ENCODE measurements around the gene FRMPD1. TPM values are rescaled to one million over a fixed set of nuclear protein-coding genes. Genes with fewer than 3 reads are reported as not detected.

Gene FRMPD1
- total and polyA plus RNA-seq, 4 experiments from 2014 or later: not detected

- DNase-seq: no peak
- no peaks in the 10 kb centered on the region for H3K9me3 ChIP-seq (ENCODE audit: control insufficient read depth in 1 of 2, low read length in 2 of 2)
- H3K27me3 Mint-ChIP-seq: peaks cover 18 to 28% of the 10 kb centered on the region in 2 donors
- no peaks in the 10 kb centered on the region for H3K4me1 Mint-ChIP-seq
- no peak overlapping the region for H3K4me3 ChIP-seq (ENCODE audit: low read length in 2 of 2)
- H3K27me3 ChIP-seq (ENCODE audit: insufficient read depth, low read length): no peaks in the 10 kb centered on the region
- intact Hi-C loops (cut with micrococcal nuclease): no loop called here
- H3K27ac ChIP-seq (ENCODE audit: low read depth, low read length): no peak overlapping the region
- no peaks in the 10 kb centered on the region for H3K36me3 ChIP-seq (ENCODE audit: insufficient read depth, low read length)
- H3K27ac Mint-ChIP-seq: no peak overlapping the region
- no peaks in the 10 kb centered on the region for H3K4me1 ChIP-seq (ENCODE audit: insufficient read depth, low read length)
- H3K36me3 Mint-ChIP-seq: no peaks in the 10 kb centered on the region
- H3K4me3 Mint-ChIP-seq: no peak overlapping the region
- ChIA-PET CTCF (ENCODE audit: partially characterized antibody) (no interaction called here), POLR2A (ENCODE audit: partially characterized antibody) (no interaction called here)
- H3K9me3 Mint-ChIP-seq: peaks cover 0 to 3% (median 0%) of the 10 kb centered on the region in 8 donors
Measured at GRCh38 chr9:37679649-37680402, 29.1 kb downstream of the FRMPD1 start.

GRCh38 chr9:37682951-37683350 lies 32.2 kb downstream of the FRMPD1 start:
- Mint-ChIP-seq H3K4me1 (no peaks in the 10 kb centered on the region), H3K36me3 (no peaks in the 10 kb centered on the region), H3K9me3 (peaks cover 0 to 3% (median 0%) of the 10 kb centered on the region in 8 donors), H3K27ac (no peak overlapping the region), H3K27me3 (peaks cover 22 to 34% of the 10 kb centered on the region in 2 donors), H3K4me3 (no peak overlapping the region)
- ChIA-PET POLR2A (ENCODE audit: partially characterized antibody) (no interaction called here), CTCF (ENCODE audit: partially characterized antibody) (no interaction called here)
- H3K9me3 ChIP-seq (ENCODE audit: control insufficient read depth in 1 of 2, low read length in 2 of 2): no peaks in the 10 kb centered on the region
- H3K4me3 ChIP-seq (ENCODE audit: low read length in 2 of 2): no peak overlapping the region
- H3K36me3 ChIP-seq (ENCODE audit: insufficient read depth, low read length): no peaks in the 10 kb centered on the region
- intact Hi-C loops (cut with micrococcal nuclease): no loop called here
- H3K4me1 ChIP-seq (ENCODE audit: insufficient read depth, low read length): no peaks in the 10 kb centered on the region
- H3K27me3 ChIP-seq (ENCODE audit: insufficient read depth, low read length): peaks cover 4% of the 10 kb centered on the region
- no peak overlapping the region for H3K27ac ChIP-seq (ENCODE audit: low read depth, low read length)
- no peak for DNase-seq

- Mint-ChIP-seq H3K27ac (no peak overlapping the region), H3K4me1 (no peaks in the 10 kb centered on the region), H3K9me3 (peaks cover 0 to 3% (median 0%) of the 10 kb centered on the region in 8 donors), H3K27me3 (peaks cover 22 to 34% of the 10 kb centered on the region in 2 donors), H3K36me3 (no peaks in the 10 kb centered on the region), H3K4me3 (no peak overlapping the region)
- Histone ChIP-seq H3K4me1 (ENCODE audit: insufficient read depth, low read length) (no peaks in the 10 kb centered on the region), H3K27me3 (ENCODE audit: insufficient read depth, low read length) (peaks cover 4% of the 10 kb centered on the region), H3K27ac (ENCODE audit: low read depth, low read length) (no peak overlapping the region), H3K9me3 (ENCODE audit: control insufficient read depth in 1 of 2, low read length in 2 of 2) (no peaks in the 10 kb centered on the region), H3K36me3 (ENCODE audit: insufficient read depth, low read length) (no peaks in the 10 kb centered on the region), H3K4me3 (ENCODE audit: low read length in 2 of 2) (no peak overlapping the region)
- CTCF ChIA-PET (ENCODE audit: partially characterized antibody): no interaction called here
- intact Hi-C loops (cut with micrococcal nuclease): no loop called here
- POLR2A ChIA-PET (ENCODE audit: partially characterized antibody): no interaction called here
- no peak for DNase-seq
Measured at GRCh38 chr9:37683531-37684371, 33.0 kb downstream of the FRMPD1 start.

DNA sequence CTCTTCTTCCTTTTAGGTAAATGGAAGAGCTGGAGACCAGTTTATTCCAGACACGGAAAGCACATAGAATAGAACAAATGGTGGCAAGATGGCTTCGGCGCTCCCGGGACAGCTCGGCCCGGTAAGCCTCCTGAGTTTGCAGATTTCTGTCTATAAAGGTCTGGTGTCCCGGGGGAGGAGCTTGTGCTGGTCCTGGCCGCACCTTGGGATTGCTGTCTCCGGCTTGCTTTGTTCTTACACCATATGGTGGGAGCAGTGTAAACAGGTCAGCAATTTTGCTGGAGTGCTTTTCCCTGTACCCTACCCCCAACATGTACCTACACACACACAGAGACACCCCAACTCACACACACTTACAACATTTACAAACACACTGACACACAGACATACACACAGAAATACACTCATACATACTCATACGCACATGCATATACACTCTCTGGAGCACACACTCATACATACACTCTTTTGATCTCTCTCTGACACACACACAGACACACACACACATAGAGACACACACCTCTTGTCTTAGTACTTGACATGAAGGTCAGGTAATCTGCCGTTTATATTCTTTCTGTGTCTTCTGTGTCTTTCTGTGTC lies 42.0 kb downstream of the FRMPD1 start:
- no peak for DNase-seq
- H3K9me3 Mint-ChIP-seq: peaks cover 0 to 4% (median 0%) of the 10 kb centered on the region in 8 donors
- Histone ChIP-seq H3K36me3 (ENCODE audit: insufficient read depth, low read length) (no peaks in the 10 kb centered on the region), H3K9me3 (ENCODE audit: control insufficient read depth in 1 of 2, low read length in 2 of 2) (no peaks in the 10 kb centered on the region), H3K27me3 (ENCODE audit: insufficient read depth, low read length) (peaks cover 4% of the 10 kb centered on the region), H3K4me1 (ENCODE audit: insufficient read depth, low read length) (no peaks in the 10 kb centered on the region), H3K4me3 (ENCODE audit: low read length in 2 of 2) (no peak overlapping the region), H3K27ac (ENCODE audit: low read depth, low read length) (no peak overlapping the region)
- H3K4me3 Mint-ChIP-seq: no peak overlapping the region
- intact Hi-C loops (cut with micrococcal nuclease): no loop called here
- H3K27ac Mint-ChIP-seq: no peak overlapping the region
- POLR2A ChIA-PET (ENCODE audit: partially characterized antibody): no interaction called here
- H3K36me3 Mint-ChIP-seq: no peaks in the 10 kb centered on the region
- H3K27me3 Mint-ChIP-seq: peaks cover 6 to 23% of the 10 kb centered on the region in 2 donors
- CTCF ChIA-PET (ENCODE audit: partially characterized antibody): no interaction called here
- no peaks in the 10 kb centered on the region for H3K4me1 Mint-ChIP-seq

GRCh38 chr9:37693260-37693659 lies 42.5 kb downstream of the FRMPD1 start:
- no peaks in the 10 kb centered on the region for H3K4me1 Mint-ChIP-seq
- CTCF ChIA-PET (ENCODE audit: partially characterized antibody): no interaction called here
- intact Hi-C loops (cut with micrococcal nuclease): no loop called here
- H3K27me3 Mint-ChIP-seq: peaks cover 6 to 23% of the 10 kb centered on the region in 2 donors
- no peak overlapping the region for H3K4me3 Mint-ChIP-seq
- POLR2A ChIA-PET (ENCODE audit: partially characterized antibody): no interaction called here
- H3K9me3 Mint-ChIP-seq: peaks cover 0 to 4% (median 0%) of the 10 kb centered on the region in 8 donors
- no peaks in the 10 kb centered on the region for H3K9me3 ChIP-seq (ENCODE audit: control insufficient read depth in 1 of 2, low read length in 2 of 2)
- no peaks in the 10 kb centered on the region for H3K36me3 ChIP-seq (ENCODE audit: insufficient read depth, low read length)
- H3K36me3 Mint-ChIP-seq: no peaks in the 10 kb centered on the region
- H3K27ac Mint-ChIP-seq: no peak overlapping the region
- no peak overlapping the region for H3K4me3 ChIP-seq (ENCODE audit: low read length in 2 of 2)
- H3K27ac ChIP-seq (ENCODE audit: low read depth, low read length): no peak overlapping the region
- DNase-seq: no peak
- peaks cover 4% of the 10 kb centered on the region for H3K27me3 ChIP-seq (ENCODE audit: insufficient read depth, low read length)
- H3K4me1 ChIP-seq (ENCODE audit: insufficient read depth, low read length): no peaks in the 10 kb centered on the region

DNA sequence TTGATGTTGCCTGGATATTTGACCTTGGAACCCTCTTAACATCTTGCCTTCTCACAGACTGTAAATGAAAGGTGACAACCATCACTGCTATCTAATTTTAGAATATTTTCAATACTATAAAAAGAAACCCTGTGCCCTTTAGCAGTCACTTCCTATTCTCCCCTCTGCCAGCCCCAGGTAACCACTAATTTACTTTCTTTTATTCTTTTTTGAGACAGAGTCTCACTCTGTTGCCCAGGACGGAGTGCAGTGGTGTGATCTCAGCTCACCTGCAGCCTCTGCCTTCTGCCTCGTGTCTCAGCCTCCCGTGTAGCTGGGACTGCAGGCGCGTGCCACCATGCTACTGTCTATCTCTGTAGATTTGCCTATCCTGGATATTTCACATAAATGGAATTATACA lies 43.6 kb downstream of the FRMPD1 start:
- peaks cover 0 to 4% (median 0%) of the 10 kb centered on the region in 8 donors for H3K9me3 Mint-ChIP-seq
- intact Hi-C loops (cut with micrococcal nuclease): no loop called here
- no peaks in the 10 kb centered on the region for H3K4me1 Mint-ChIP-seq
- POLR2A ChIA-PET (ENCODE audit: partially characterized antibody): no interaction called here
- no peak overlapping the region for H3K27ac Mint-ChIP-seq
- no peaks in the 10 kb centered on the region for H3K4me1 ChIP-seq (ENCODE audit: insufficient read depth, low read length)
- H3K27me3 ChIP-seq (ENCODE audit: insufficient read depth, low read length): peaks cover 4% of the 10 kb centered on the region
- no peak overlapping the region for H3K27ac ChIP-seq (ENCODE audit: low read depth, low read length)
- H3K9me3 ChIP-seq (ENCODE audit: control insufficient read depth in 1 of 2, low read length in 2 of 2): no peaks in the 10 kb centered on the region
- H3K36me3 ChIP-seq (ENCODE audit: insufficient read depth, low read length): no peaks in the 10 kb centered on the region
- CTCF ChIA-PET (ENCODE audit: partially characterized antibody): no interaction called here
- DNase-seq: no peak
- no peak overlapping the region for H3K4me3 Mint-ChIP-seq
- no peaks in the 10 kb centered on the region for H3K36me3 Mint-ChIP-seq
- peaks cover 6 to 23% of the 10 kb centered on the region in 2 donors for H3K27me3 Mint-ChIP-seq
- no peak overlapping the region for H3K4me3 ChIP-seq (ENCODE audit: low read length in 2 of 2)

- ChIA-PET CTCF (ENCODE audit: partially characterized antibody) (interaction anchor here (0.7 kb wide), 1 partner anchor 16 kb away, joined by 3 read pairs; no protein-coding TSS in a partner anchor), POLR2A (ENCODE audit: partially characterized antibody) (no interaction called here)
- Mint-ChIP-seq H3K4me1 (no peaks in the 10 kb centered on the region), H3K4me3 (no peak overlapping the region), H3K9me3 (peaks cover 0 to 4% (median 0%) of the 10 kb centered on the region in 8 donors), H3K36me3 (no peaks in the 10 kb centered on the region), H3K27me3 (peaks cover 11 to 15% of the 10 kb centered on the region in 2 donors), H3K27ac (no peak overlapping the region)
- no peak for DNase-seq
- Histone ChIP-seq H3K36me3 (ENCODE audit: insufficient read depth, low read length) (no peaks in the 10 kb centered on the region), H3K27me3 (ENCODE audit: insufficient read depth, low read length) (peaks cover 4% of the 10 kb centered on the region), H3K27ac (ENCODE audit: low read depth, low read length) (no peak overlapping the region), H3K4me1 (ENCODE audit: insufficient read depth, low read length) (no peaks in the 10 kb centered on the region), H3K4me3 (ENCODE audit: low read length in 2 of 2) (no peak overlapping the region), H3K9me3 (ENCODE audit: control insufficient read depth in 1 of 2, low read length in 2 of 2) (no peaks in the 10 kb centered on the region)
- intact Hi-C loops (cut with micrococcal nuclease): no loop called here
Measured at GRCh38 chr9:37696528-37696927, 45.8 kb downstream of the FRMPD1 start.

Data from CD4-positive, alpha-beta memory T cell (primary cell).